ENCODE results near the gene CLDN11.

The CLDN11 gene

GRCh38 chr3:170470063-170471016 lies 51.7 kb downstream of the CLDN11 start:
- DNase-seq (ENCODE audit: low spot score) = peak; percentile 88

- DNase-seq (ENCODE audit: low spot score) = no peak
Measured at GRCh38 chr3:170471149-170471548, 52.5 kb downstream of the CLDN11 start.

DNA sequence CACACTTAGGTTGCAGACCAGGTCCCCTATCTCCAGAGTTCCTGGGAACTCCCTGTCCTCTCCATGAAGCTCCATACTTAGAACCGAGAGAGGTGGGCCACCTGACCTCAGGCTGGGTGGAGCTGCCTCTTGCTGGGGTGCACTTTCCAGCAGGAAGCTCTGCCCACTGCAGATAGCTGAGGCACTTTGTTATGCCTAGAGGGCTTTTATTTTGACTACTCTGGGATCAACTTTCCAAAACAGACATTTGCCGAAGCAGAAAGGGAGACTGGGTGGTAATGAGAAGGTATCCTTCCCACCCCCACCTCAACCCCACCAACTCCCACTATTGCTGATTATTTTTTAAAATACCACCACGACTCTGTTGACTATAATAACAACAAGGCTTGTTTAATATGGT lies 54.7 kb downstream of the CLDN11 start:
- no peak for DNase-seq (ENCODE audit: low spot score)

- no peak for DNase-seq (ENCODE audit: low spot score)
Measured at GRCh38 chr3:170475092-170475685, 56.5 kb downstream of the CLDN11 start.

GRCh38 chr3:170476291-170476690 lies 57.6 kb downstream of the CLDN11 start:
- DNase-seq (ENCODE audit: low spot score) = no peak

DNA sequence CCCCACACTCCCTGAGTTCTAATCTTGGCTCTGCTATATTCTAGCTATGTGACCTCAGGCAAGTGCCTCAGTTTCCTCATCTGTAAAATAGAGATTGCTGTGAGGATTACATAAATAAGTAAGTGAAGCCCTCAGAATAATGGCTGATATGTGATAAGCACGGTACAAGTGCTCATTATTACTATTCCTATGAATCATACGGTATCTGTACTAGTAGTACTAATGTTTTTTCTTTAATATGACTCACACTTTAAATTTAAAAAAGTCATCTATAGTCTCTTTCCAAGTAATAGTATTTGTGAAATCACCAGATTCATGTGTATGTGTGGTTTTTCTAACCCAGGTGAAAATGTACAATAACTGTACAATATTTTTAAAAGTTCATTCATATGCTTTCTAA lies 58.7 kb downstream of the CLDN11 start:
- DNase-seq (ENCODE audit: low spot score) = no peak

DNA sequence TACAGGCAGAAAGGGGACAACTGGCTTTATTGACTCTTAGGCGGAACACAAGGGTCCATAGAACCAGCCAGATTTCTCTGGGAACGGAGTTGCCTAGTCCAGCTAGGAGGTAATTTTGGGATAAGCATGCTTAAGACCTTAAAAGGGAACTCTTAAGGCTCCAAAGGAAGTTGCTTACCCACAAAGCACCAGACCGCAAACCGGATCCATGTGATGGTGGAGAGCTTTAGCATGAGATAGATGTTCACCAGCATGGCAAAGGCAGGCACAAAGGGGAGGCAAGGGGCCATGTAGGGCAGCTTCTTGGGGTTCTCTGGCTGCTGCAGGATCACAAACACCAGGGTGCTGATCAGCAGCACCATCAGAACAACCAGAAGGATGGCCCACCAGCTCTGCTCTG lies 61.4 kb downstream of the CLDN11 start:
- no peak for DNase-seq (ENCODE audit: low spot score)

DNA sequence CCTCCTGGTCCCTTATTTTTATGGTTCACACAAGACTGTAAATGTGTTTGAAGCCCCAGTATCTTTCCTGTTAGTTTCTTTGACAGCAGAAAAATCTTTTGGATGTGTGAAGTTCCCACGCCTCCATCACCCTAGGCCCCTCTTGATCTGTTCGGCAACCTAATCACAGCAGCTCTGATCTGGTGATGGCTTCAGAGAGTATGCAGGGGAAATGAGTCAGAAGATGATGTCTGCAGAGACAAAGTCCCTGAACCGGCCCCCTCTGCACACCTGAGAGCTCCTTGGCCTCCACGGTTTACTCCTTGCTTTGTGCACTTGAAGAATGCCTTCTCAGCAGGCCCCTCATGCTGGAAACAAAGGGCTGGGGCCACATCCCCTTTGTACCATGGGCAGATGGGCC lies 63.5 kb downstream of the CLDN11 start:
- no peak for DNase-seq (ENCODE audit: low spot score)

DNA sequence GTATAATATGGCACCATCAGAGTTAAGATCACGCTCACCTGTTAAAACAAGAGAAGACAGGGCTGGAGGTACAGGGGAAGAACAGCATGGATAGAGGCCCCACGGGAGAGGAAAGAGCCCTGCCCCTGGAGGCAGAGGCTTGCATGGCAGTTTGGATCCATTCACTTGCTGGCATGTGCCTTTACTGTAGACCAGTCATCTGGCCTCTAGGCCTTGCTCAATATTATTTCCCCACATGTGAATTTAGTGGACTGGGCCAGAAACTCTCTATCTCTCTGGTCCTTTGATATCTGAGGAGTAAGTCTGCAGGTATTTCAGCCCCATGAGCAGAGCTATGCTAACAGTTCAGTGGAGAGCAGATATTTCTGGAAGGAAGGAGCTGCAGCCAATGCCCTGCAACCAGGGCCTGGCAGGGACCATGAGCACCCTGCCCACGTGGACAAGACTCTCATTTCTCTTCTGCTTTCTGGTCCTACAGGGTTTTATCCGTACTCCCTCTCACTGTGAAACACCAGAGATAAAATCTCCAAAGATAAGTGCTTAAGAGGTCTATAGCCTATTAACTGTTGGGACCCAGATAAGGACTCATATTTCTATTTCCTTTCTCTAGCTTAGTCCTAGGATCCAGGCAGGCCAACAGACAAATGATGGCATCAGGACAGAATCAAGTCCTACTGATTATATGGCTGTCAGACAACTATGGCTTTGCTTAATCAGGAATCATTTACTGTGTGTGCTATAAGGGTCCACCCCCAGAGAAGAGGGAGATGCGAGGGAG lies 65.0 kb downstream of the CLDN11 start:
- no peak for DNase-seq (ENCODE audit: low spot score)
